Measurements from ENCODE around the gene TBRG4.

TBRG4 gene

DNA sequence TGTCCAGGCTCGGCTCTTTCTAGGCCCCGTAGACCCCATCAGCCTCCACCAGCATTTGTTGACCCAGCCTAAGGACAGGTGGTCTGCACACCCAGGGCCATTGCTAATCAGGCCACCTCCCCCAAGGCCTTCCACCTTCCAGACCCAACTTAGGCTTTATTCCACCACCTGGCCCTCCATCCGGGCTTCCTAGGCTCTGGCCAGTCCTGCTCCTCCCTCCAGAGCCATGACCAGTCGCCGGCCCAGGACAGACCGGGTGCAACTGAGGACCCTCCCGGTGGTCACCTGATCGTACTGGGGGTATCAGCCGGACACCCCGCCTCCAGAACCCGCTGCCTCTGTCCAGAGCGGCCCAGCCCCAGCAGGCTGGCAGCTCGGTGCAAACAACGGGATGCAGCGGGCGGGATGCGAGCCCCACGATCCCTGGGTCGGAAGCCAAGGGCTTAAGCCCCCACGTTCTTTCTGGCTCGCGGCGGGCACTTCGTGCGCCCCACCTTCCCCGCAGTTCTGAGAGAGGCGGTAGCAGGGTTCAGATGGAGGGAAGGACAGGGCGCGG, 23.3 kb downstream of the TBRG4 start:
- no peak for DNase-seq

DNA sequence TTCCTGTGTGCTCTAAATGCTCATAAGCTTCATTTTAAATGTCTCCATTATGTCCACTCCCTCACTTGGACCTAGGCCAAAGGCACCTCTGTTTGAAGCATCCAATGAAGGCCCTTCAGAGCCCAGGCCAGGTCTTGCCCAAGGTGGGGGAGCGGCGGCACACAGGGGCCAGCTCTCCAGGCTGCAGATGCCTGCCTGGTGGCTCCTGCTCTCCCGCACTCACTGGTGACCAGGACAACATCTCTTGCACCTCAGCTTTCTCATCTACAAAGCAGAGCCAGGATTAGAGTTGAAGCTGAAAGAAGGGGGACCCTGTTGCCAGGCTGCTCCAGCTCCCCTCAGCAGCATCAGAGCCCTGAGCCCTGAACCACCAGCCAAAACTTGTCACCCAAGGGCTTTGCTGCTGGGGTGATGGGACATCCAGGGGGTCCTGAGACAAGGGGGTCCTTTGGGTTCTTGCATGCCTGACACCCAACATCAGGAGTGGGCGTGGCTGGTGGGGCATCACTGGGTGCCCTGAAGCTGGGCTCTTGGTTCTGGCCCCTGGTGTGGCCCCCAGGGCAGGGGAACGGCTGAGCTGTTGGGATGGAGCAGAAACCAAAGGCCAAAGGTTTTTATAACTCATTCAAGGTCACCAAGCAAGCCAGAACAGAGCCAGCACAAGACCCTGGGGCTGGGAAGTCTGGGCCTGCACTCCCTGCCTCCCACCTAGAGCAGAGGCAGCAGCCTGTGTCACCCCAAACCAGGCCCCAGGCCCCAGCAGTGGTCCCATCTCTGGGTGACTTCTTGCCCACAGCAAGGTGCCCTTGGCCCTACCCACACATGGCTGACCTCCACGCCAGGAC, 24.0 kb downstream of the TBRG4 start:
- no peak for DNase-seq

GRCh38 chr7:45086331-45087065, 25.0 kb downstream of the TBRG4 start:
- no peak for DNase-seq

- no peak for DNase-seq
Observed at GRCh38 chr7:45085619-45086200, 25.8 kb downstream of the TBRG4 start.

DNA sequence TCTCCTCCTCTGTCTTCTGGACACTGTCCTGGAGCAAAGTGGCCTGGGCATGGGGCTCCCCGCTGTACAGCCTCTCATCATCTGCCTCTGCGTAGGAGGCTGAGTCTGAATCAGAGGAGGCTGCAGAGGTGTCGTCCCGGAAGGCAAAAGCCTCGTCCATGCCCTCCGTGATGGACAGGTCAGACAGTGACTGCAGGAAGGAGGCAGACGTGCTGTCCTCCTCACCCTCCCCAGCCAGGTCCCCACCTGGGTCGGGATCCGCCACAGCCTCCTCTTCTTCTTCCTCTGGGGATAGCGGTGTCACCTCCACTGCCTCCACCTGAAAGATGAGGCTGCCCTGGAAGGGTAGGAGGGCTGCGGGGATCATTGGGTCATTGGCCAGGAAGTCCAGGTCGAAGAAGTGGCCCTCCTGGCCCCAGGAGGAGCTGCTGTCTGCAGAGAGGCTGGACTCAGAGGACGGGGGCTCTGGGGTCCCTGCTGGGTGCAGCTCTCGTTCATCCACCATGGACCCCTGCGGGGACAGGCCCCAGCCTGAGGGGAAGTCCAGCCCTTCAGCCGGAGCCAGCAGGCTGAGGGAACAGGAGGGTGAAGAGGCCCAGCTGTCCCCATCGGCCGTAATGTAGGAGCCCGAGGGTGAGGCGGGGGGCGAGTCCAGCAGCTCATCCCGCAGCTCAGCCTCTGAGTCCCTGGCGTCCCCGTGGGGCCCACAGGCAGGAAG, 26.4 kb downstream of the TBRG4 start:
- DNase-seq = no peak

DNA sequence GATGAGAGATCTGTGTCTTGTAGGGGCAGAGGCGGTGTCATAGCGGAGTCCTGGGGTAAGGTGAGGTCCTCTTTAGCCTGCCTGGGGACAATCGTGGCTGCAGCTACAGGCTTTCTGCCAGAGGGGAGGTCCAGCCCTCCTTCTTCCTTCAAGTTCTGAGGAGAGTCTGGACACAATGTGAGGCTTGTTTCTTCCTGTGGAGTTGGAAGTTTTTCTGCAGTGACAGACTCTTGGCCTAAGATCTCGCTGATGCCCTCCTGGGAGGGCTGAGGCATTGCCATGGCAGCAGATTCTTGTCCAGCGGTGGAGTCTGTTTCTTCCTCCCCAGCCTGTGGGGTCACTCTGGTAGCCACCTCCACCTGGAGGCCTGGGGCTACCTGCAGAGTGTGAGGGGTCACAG, 27.2 kb downstream of the TBRG4 start:
- no peak for DNase-seq

GRCh38 chr7:45082831-45083331, 28.6 kb downstream of the TBRG4 start:
- DNase-seq = no peak

DNA sequence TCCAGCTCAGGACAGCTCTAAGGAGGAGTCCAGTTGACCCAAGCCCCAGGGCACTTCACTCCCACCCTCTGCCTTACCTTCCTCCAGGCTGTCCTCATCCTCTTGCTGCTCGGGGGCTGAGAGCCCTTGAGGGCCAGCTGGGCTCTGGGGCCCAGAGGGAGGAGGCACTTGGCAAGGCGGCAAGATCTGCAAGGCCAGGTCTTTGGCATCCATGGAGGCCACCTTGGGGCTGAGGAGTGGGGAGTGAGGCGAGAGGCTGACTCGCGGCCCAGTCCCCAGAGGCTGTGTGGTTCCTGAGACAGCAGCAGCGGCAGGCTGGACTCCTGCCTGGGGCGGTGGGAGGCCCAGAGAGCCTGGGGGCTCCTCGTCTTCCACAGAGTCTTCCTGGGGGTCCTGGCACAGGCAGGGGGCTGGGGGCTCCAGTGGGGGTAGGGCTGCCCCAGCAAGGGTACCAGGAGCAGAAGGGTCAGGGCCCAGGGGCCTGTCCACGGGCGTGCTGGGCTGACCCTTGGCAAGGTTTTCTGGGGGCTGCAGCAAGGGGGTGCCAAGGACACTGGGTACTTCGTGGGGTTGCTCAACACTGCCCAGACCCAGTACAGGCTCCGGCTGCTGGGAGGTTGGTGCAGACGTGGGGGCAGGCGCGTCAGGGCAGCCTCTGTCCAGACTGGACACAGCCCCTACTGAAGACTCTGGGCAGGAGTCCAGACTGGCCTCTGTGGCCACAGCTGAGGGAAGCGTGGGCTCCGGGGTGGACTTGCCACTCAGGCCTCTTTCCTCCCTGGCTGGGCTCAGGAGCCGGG, 29.3 kb downstream of the TBRG4 start:
- no peak for DNase-seq

- DNase-seq = no peak
Observed at GRCh38 chr7:45081670-45081974, 29.9 kb downstream of the TBRG4 start.

DNA sequence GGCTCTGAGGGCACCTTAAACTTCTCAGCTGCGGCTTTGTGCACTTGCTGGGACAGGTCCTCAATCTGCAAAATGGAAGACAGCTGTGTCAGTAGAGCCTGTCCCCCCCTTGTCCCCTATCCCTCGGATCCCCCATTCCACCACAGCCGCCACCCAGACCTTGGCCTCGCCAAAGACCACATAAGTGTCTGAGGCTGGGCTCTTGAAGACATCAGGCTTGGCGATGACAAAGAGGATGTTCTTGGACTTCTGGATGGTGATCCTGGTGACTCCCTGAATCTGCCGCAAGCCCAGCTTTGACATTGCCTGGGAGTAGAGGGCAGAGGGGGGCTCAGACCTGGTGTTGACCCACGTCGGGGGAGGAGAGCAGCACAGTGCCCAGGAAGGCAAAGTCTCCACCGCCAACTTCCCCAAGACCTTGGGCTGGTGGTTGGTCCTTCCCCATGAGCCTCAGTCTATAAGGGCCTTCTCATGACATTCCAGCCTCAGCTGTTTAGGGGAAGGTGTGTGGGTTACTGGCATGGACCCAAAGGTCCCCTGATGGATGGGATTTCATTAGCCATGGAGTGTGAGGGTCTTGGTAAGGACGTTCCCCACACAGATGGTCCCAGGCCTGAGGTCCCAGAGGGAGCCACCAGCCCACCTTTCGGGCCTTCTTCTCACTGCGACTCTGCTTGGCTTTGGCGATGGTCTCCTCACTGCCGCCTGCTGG, 30.4 kb downstream of the TBRG4 start:
- no peak for DNase-seq

DNA sequence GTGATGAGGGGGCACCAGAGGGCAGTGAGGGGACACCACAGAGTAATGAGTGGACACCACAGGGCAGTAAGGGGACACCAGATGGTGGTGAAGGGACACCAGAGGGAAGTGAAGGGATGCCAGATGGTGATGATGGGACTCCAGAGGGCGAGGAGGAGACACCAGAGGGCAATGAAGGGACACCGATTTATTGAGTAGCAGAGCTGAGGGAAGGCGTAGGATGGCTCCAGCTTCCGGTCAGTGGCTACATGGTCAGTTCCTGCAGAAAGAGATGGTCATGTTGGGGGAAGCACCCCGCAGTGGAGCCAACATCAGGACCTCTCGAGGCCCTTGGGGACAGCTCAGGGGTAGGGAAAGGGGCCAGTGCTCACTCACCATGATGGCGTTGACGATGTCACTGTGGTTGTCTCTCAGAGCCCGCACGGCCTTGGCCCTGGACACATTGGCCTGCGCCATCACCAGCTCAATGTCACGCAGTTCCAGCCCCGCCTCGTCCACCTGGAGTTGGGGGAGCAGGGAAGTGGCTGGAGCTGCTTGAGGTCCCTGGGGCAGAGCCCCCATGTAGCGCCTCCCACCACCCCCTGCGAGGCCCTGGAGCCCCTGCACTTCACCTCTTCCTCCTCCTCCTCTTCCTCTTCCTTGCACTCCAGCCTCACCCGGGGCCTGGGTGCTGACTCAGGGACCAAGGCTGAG, 31.1 kb downstream of the TBRG4 start:
- DNase-seq = no peak

DNA sequence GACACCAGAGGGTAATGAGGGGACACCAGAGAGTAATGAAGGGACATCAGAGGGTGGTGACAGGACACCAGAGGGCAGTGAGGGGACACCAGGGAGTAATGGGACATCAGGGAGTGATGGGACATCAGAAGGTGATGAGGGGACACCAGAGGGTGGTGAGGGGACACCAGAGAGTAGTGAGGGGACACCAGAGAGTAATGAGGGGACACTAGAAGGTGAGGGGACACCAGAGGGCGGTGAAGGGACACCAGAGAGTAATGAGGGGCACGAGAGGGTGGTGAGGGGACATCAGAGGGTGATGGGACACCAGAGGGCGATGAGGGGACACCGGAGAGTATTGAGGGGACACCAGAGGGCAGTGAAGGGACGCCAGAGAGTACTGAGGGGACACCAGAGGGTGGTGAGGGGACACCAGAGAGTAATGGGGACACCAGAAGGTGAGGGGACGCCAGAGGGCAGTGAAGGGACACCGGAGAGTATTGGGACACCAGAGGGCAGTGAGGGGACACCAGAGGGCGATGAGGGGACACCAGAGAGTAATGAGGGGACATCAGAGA, 33.3 kb downstream of the TBRG4 start:
- no peak for DNase-seq

GRCh38 chr7:45077579-45077978, 33.9 kb downstream of the TBRG4 start:
- no peak for DNase-seq

DNA sequence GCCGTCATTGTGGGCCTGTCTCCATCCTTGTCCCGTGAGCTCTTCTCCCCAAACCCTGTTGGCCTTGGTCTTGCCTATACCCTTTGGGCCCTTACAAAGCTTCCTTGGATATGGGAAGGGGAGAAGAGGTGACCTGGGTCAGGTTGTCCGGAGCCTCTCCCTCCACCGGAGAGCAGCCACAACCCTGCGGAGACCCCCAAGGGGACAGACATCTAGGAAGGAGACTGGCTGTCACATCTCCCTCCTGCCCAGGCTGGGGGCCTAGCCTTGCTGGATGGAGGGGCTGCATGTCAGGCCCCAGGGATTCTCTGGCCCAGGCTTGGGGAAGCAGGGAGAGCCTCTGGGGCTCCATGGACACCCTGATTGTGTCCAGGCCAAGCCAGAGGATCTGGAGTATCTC, 34.6 kb downstream of the TBRG4 start:
- no peak for DNase-seq

- no peak for DNase-seq
Observed at GRCh38 chr7:45075871-45076796, 35.4 kb downstream of the TBRG4 start.

DNA sequence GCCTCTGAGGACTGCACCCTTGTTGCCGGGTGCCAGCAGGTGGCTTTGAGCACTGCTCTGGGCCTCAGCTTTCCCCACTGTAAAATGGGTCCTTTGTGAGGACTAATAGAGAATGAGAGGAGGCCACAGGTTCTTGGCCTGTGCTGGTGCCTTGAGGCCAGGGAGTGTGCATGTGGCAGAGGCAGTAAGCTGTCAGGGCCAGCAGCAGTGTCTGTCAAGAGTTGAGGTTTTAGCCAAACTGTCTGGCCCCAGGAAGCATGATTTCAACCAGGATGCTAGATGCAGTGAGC, 36.2 kb downstream of the TBRG4 start:
- no peak for DNase-seq

DNA sequence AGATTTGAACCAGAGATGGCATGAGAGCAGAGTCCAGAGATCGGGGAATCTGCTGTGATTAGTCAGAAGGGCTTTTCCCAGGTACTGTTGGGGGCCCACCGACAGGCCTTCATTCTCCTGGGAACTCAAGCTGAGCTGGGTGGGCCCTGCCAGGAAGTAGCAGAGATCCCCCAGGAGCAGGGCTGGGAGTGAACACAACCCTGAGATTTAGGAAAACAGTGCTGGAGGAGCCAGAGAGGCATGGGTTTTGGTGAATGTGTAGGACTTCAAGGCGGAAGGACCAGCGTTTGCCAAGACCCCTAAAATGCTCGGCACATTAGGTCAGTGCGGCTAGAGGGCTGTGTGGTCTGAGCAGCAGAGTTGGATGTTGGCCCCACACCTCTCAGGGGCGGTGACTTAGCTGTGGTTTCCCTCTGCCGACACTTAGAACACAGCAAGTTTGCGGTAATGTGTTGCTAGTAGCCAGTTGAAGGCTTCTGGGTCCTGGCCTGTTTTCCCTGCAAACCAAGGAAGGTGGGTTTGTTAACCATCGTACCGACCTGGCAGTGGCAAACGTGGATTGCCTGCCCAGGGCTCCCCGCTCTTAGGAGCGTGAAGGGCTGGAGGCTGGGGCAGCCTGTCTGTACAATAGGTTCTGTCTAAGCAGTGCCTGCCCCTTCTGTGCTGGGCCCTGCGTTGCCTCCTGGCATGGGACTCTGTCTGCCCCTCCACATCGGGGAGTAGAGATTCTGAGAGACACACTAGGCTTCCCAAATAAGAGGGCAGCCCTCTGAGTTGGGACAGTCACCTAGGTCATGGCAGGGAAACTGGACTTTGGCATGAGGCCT, 36.8 kb downstream of the TBRG4 start:
- DNase-seq = no peak

DNA sequence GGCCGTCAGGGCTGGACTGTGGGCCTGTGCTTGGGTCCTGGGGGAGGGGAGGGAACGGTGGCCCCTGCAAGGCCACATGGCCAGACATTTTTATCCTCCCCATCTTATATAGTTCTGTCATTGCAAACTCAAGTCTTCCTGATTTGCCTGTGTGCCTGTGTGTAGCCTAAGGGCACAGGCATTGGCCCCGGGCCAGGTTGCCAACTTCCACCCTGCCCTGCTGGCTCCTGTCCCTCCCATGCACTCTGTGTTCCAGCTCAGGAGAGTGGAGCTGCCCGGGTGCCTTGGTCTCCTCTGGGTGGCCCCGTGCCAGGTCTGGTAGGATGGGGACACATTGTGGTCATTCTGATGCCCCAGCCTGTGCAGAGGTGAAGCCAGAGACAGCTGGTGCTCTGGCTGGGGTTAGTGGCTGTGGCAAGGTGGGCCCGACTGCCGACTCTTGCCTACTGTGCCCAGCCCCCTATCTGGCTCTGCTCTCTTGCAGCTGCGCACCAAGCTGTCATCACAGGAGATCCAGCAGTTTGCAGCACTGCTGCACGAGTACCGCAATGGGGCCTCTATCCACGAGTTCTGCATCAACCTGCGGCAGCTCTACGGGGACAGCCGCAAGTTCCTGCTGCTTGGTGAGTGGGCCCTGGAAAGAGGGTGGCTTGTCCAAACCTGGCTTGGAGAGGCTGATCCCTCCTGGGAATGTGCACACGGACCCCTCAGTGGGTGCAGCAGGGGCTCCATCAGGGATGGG, 37.5 kb downstream of the TBRG4 start:
- no peak for DNase-seq
